HG02885 (cell line): ENCODE measurements around the gene ALK.

ENCODE experiments used
- ATAC-seq: cut with Tn5 transposase; IDR thresholded peaks from one replicate; pipeline ENCODE4 v1.9.1; 2021; ENCODE audit warnings: mild to moderate bottlenecking; ENCODE audit not compliant: unreplicated experiment, poor library complexity

ALK gene

GRCh38 chr2:29802986-29803385 lies 118.4 kb downstream of the ALK start:
- ATAC-seq: no peak

DNA sequence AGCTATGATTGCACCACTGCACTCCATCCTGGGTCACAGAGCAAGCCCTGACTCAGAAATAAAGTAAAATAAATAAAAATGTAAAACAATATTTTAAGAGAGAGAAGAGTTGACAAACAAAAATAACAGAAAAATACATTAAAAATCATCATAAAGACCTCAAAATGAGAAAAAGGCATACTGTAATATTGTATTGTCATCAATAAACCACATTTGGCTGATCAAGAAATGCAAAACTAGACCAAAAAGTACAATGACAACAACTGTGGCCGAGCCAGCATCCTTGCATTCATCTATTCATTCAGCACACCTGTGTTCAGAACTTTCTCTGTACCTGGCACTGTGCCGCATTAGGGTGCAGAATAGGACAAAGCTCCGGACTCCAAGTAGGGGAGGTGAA lies 121.8 kb downstream of the ALK start:
- no peak for ATAC-seq

DNA sequence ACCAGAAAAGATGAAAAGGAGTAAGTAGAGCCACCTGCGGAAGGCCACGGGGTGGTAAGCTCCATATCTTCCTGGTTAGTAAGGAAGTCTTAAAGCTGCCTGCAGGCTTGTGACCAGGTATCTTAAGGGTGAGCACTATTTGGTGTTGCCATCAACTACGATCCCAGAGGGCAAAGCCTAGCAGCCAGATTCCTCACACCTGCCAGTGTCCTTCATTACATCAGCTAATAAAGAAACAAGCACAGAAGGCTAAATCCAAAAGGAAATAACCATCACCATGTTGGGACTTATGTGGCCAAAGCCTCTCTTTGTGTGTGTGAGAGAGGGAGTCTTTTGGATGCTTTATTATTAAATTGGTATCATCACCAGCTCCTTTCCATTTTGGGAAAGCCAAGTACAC lies 123.5 kb downstream of the ALK start:
- ATAC-seq: no peak

DNA sequence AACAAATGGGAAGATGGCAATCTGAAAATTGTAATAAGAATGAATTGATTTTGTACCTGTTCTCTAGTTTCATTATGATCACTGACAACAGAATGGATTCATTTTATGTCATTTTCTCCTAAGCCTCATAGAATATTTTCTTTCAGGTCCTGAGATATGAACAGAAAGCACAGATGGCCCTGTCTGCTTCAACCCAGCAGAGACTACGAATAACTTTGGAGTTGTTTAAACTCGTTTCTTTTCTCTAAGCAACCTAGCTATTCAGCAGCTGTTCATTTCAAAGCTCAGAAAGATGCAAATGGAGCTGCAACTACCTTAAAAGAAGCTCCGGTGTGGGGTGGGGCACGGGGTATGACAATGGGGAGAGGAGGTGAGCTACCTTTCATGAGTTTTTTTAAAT lies 124.9 kb downstream of the ALK start:
- ATAC-seq: no peak

GRCh38 chr2:29789911-29790485 lies 131.4 kb downstream of the ALK start:
- no peak for ATAC-seq

- no peak for ATAC-seq
These were observed 133.6 kb downstream of the ALK start for GRCh38 chr2:29787473-29788465.

DNA sequence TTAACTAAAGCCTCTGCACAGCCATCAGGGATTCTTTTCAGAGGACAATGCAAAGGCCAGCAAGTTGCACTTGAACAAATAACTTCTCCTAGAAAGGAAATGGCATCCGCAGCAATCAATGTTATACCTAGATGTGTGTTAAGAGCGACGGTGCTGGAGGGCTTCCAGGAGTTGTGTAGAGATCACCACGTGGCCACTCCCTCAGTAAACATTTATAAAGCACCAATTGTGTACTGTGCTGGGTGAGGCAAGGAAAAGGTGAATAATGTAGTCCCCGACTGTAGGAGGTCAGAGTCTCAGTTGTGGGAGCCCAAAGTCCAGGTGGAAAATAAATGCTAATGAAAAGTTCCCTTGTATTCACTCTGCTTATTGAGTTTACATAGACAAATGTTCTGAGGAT lies 135.0 kb downstream of the ALK start:
- no peak for ATAC-seq

DNA sequence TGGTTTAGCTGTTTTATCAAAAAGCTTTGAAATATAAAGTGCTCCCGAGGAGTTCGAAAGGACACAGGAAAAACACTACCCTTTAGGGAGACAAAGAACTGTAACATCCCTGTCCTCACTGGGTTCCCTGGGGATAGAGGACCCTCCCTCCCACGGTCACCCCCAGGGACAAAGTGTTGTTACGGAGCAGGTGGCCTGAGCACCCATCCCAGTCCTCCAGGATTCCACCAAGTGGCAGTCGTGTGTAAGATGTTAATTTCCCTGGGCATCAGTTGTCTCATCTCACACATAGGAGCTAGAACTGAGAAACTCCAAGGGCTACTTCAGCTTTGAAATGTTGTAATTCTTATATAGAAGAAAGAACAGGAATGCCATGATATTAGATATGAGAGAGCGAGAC lies 137.7 kb downstream of the ALK start:
- no peak for ATAC-seq

- no peak for ATAC-seq
These were observed 138.6 kb downstream of the ALK start for GRCh38 chr2:29782549-29783458.

DNA sequence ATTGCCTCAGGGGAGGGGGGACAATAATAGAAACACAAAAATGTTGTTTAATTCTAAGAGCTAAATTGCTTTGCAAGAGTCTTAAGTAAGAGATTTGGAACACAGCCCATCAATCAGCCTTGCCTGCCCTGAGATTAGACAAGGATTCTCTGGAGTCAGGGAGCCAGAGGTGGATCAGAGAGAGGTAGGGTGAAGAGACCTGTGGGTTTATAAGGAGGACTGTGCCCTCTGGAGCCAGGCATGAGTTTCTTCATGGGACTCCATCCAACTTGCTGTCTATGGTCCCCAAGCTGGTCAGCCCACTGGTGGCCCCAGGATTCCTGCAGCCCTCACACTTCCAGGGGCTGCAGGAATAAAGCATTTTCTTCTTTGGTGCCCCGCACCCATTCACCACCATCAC lies 139.3 kb downstream of the ALK start:
- no peak for ATAC-seq

DNA sequence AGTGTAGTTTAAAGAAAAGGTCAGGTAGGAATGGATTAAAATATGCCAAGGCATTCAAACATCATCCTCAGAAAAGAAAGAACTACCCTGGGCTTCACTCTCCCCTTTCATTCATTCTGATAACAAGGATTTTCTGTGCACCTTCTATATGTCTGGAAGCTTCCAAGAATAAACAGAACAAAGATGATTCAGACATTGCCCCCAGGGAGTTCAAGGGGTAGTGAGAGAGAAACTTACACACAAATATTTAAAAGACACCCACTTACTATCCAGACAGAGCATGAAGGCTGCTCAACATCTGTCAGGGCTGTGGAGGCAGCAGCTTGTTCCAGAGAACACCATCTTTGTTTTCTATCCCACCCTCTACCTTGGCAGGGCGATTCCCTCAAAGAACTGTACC lies 140.5 kb downstream of the ALK start:
- ATAC-seq: no peak

GRCh38 chr2:29777161-29777560 lies 144.2 kb downstream of the ALK start:
- no peak for ATAC-seq

- no peak for ATAC-seq
These were observed 145.0 kb downstream of the ALK start for GRCh38 chr2:29776406-29776805.

DNA sequence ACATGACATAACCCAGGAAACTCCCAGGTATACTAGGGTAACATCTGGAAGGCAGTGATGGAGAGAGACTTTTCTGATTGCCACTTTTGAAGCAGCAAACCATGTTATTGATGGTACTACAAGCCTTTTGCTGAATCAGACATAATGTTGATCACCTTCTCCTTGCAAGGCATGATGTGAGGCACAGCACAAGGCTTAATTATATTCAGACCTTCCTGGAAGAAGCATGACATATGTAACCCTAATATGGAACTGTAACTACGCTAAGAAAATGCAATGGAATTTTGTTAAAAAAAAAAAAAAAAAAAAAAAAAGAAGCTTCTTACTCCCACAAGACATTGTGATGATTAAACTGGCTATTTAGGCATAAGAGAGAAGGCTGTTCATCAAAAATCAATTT lies 145.4 kb downstream of the ALK start:
- ATAC-seq: no peak

DNA sequence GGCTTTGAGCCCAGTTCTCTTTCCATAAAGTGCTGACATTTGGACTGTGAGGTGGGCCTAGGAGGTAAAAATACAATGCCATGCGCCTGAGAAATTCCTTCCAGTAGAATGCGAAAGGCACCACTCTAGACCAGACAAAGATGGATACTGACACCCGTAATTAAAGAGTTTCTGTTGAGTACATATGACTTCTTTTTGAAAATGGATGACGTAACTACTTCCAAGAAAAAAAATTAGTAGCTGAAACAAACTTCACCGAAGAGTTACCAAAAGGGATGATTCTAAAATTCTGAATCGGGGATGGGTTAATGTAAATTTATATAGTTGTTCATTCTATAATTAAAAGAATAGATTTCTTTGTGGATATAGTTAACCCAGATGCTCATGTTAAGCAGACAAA lies 146.8 kb downstream of the ALK start:
- ATAC-seq: no peak

DNA sequence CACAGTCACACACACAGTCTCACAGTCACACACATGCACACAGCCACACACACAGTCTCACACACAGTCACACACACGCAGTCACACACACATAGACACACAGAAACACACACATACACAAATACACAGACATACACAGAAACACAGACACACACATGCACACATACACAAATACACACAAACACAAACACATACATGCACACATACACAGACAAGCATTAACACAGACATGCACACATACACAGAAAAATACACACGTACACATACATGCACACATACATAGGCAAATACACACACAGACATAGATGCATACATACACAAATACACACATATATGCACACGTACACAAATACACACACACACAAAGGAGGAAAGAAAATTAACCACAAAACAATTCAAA lies 150.5 kb downstream of the ALK start:
- ATAC-seq: no peak

- no peak for ATAC-seq
These were observed 151.5 kb downstream of the ALK start for GRCh38 chr2:29769847-29770246.

- ATAC-seq: no peak
These were observed 153.6 kb downstream of the ALK start for GRCh38 chr2:29767606-29768335.

DNA sequence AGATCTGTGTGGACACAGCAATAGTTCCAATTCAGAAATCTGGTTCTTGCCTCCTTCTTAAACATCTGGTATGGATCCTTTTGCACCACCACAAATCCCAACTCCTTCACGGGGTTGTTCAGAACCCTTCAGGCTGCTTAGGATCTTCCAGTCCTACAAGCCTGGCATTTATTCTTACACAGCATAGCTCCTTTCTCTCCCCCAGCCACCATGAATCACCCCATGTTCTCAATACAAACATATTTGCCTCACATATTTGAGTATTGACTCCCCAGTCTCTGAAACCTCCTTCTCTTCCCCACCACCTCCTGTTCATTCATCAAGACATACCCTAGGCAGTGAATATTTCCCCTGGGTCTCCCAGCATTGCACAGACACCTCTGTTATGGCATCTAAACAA lies 155.2 kb downstream of the ALK start:
- no peak for ATAC-seq

DNA sequence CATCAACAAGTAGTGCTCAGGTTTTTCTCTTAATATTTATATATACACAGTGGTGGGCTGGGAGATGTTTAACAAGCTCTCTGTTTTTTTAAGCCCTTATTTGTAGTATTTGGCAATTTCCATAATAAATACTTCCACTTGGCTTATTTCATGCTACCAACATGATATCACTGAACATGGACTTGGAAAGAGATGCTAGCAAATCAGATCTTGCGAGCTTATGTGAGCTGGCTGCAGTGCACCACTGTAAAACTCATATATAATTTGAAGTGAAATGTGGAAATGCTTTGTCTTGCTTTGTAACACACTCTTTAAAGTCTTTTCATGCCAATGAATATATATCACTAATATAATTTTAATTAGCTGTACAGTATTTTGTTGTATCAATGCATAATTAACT lies 155.7 kb downstream of the ALK start:
- no peak for ATAC-seq
